GM21367 (cell line): ENCODE measurements around the gene QKI.
"Not testable (repeated sequence)": the region's sequence is repeated elsewhere in the genome, so short reads cannot be mapped to it uniquely, and the experiment has no call there.

Experiments used
- ATAC-seq: cut with Tn5 transposase; IDR thresholded peaks from one replicate; pipeline ENCODE4 v1.9.1; 2021; ENCODE audit not compliant: unreplicated experiment

Gene QKI

DNA sequence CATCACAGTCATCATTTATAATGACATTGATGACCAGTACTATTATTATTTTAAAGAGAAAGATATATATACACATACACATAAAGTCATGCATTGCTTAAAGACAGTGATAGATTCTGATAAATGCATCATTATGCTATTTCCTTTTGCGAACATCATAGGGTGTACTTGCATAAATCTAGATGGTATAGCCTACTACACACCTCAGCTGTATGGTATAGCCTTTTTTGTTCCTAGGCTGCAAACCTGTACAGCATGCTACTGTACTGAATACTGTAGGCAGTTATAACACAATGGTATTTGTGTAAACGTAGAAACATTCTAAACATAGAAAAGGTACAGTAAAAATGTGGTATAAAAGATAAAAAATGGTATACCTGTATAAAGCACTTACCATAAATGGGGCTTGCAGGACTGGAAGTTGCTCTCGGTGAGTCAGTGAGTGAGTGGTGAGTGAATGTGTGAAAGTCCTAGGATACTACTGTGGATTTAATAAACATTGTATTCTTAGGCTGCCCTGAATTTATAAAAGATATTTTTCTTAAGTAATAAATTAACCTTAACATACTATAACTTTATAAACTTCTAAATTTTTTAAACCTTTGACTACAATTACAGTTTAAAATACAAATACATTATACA, 23.9 kb downstream of the QKI start:
- ATAC-seq: no peak

- no peak for ATAC-seq
Measured at GRCh38 chr6:163438940-163439335, 24.4 kb downstream of the QKI start.

- ATAC-seq: not testable (repeated sequence)
Measured at GRCh38 chr6:163439390-163439789, 24.9 kb downstream of the QKI start.

DNA sequence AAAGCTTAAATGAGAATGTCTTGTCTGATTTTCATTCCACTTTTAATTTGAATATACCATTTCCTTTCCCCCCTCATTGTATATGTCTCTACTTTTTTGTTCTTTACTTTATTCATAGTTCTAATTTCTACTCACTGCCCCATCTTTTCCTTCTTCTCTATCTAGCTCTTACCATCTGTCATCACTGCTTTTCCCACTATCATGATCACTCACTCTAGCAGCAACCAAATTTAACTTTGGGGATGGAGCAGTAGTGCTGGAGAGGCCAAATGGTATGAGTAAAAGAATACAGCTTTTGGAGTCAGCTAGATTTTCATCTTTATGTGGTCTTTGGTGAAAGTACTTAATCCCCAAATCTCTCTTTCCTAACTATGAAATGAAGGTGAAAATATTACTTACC, 25.5 kb downstream of the QKI start:
- ATAC-seq: no peak

DNA sequence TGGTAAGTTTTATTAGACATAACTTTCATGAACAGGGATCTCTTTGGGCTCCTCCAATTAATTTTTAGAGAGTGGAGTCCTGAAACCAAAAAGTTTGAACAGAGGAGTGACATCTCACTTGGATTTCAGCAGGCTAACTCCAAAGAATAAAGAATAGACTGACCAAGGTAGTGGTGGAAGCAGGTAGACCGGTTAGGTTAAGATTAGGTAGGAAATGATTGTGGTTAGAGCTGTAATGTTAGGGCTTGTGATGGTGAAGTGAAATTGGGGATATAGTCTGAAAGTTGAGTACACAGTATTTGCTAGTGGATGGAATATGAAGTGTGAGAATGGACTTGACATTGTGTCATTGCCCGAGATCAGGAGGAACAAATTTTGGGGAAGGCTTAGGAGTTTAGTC, 27.8 kb downstream of the QKI start:
- no peak for ATAC-seq

GRCh38 chr6:163444077-163444476, 29.6 kb downstream of the QKI start:
- ATAC-seq: no peak

- ATAC-seq: no peak
Measured at GRCh38 chr6:163446549-163446948, 32.0 kb downstream of the QKI start.

DNA sequence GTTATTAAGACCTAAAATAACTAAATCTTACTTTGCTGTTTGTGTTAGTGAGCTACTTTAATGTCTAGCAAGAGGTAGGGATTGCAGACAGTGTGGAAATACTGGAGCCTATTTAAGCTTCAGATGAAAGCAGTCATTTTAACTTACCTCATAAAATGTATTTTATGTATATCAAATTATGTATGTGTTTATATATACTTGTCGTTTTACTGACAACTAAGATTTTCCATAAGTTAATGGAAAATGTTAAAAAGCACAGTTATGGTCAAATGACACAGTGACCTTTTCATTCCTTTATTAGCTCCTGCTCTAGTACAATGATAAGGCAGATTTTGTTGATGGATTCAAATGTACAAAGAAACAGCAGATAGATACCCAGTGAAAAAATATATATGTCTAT, 34.6 kb downstream of the QKI start:
- ATAC-seq: no peak

- no peak for ATAC-seq
Measured at GRCh38 chr6:163454425-163454824, 39.9 kb downstream of the QKI start.

- no peak for ATAC-seq
Measured at GRCh38 chr6:163455552-163455951, 41.0 kb downstream of the QKI start.

- ATAC-seq: no peak
Measured at GRCh38 chr6:163457637-163458561, 43.4 kb downstream of the QKI start.

GRCh38 chr6:163459007-163459406, 44.5 kb downstream of the QKI start:
- ATAC-seq: no peak

- ATAC-seq: no peak
Measured at GRCh38 chr6:163459536-163459935, 45.0 kb downstream of the QKI start.

DNA sequence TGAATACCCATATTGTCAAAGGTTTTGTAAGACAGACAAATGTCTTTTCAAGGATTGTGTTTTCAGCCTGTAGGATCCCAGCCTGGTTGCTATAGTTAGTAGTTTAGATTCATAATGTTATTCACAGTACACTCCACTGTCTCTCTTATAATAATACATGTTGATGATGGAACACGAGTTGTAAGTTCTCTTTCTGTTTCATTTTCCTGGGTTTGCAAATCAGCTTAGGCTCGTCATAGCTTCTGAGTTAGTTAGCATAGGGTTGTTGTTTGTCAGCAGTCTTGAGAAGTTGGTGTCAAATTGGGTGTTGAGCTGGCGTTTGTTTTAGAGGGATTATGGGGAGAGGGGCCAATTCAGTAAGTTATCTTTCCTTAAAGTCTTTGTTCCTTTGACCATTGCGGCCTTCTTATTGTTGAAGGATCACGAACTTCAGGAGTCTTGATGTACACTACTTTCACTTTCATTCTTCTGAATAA, 45.8 kb downstream of the QKI start:
- ATAC-seq: peak; percentile 92

DNA sequence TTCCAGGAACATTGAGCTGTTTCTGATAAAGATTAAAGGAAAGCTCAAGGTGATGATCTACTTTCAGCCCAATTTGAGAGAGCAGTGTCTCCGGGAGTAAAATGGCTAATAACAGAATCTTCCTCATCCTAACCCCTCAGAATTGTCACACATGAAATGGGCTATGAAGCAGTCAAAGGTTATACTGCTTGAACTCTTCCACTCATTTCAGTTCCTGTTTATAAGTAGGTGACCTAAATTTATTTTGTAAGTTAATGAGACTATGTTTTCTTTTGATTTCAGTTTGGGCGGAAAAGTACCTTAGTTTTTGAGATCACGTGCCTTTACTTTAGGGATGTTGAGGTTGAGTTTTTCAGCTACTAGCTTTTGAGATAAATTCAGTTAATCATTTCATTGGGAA, 47.2 kb downstream of the QKI start:
- no peak for ATAC-seq

DNA sequence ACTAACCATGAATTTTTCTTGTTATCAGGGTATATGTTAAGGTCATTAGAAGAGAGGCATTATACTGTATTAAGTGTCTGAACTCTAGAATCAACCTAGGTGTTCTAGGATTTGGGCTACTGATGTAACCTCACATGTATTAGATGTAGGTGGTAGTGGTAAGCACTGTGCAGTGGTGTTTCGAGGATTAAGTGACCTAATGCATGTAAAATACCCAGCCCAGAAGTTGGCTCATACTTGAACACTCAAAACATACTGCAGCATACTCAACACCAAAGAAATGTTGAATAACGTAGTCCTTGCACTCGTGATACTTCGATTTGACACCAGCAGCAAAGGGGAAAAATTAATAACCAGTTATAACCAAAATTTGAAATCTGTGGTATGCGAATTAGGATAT, 48.7 kb downstream of the QKI start:
- no peak for ATAC-seq

- no peak for ATAC-seq
Measured at GRCh38 chr6:163463795-163464194, 49.3 kb downstream of the QKI start.

- no peak for ATAC-seq
Measured at GRCh38 chr6:163466839-163467390, 52.4 kb downstream of the QKI start.

- ATAC-seq: no peak
Measured at GRCh38 chr6:163468738-163469137, 54.2 kb downstream of the QKI start.

DNA sequence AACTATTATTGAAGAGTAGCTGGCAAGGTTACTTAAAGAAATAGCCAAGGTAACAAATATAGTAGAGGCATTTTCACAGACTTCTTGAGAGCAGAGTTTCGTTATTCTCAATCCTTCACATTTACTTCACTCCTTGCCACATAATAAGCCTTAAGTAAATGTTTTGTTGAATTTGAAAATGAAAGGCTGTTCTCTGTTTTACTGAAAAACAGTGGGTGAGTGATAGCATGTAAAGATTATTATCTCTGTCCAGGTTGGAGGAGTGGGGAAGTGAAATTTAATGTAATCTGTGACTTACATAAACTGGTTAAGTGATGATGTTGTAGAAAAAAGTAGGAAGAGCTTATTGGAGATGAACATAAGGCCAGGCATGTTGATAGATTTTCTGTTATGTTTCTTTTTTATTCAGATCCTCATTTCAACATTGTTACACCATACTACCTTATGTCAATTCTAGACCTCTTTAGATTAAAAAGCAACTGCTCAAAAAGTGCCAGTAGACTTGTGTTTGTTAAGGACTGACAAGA, 55.0 kb downstream of the QKI start:
- no peak for ATAC-seq

DNA sequence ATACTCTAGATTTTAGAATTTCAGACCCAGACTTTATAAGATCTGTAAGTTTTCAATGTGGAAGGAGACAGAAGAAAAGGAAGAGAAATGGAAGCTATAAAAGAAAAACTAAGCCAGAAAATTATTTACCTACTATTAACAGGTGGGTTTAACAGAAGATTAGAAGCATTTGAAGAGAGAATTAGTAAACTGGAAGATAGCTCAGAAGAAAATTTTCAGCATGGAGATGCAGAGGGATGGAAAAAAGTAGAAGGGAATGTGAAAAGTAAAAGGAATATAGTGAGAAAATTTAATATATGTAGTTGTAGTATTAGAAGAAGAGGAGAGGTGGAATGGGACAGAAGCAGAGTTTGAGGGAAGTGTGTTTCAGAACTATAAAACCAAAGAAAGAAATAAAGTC, 56.1 kb downstream of the QKI start:
- no peak for ATAC-seq

DNA sequence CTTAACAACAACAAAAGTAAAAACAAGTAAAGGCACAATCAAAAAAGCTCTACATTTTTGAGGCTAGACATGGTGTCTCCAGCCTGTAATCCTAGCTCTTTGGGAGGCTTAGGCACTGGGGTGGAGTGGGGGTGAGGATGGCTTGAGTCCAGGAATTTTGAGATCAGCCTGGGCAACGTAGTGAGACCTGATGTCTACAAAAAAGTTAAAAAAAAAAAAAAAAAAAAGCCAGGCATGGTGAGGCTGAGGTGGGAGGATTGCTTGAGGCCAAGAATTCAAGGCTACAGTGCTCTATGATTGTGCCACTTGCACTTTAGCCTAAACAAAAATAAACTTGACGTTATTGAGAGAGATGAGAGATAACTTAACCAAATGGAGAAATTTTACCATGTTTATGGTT, 60.1 kb downstream of the QKI start:
- no peak for ATAC-seq
